Smooth muscle cell (in vitro differentiated cells): ENCODE results near the gene OSBPL2. TPM values are rescaled to one million over a fixed set of nuclear protein-coding genes. Genes with fewer than 3 reads are reported as not detected.

Source experiments
- DNase-seq: peaks from one replicate; lab custom pipeline; 2025; ENCODE audit not compliant: unreplicated experiment; lab: John Stamatoyannopoulos, UW
- H2AFZ ChIP-seq: fragments of 200-600 bp; sonication (generic); 2 replicates; pipeline ENCODE4 v1.6.0; 2016; ENCODE audit warnings: antibody characterized with exemption, low read depth, mild to moderate bottlenecking
- H3F3A ChIP-seq: fragments of 200-600 bp; sonication (generic); 2 replicates; pipeline ENCODE4 v1.6.0; 2017; ENCODE audit warnings: antibody characterized with exemption, low read depth
- H3K27ac ChIP-seq: fragments of 200-600 bp; sonication (generic); 2 replicates; pipeline ENCODE4 v1.5.1; 2016; ENCODE audit warnings: low read depth, mild to moderate bottlenecking
- H3K27me3 ChIP-seq: fragments of 200-600 bp; sonication (generic); 2 replicates; pipeline ENCODE4 v1.6.1; 2016; ENCODE audit warnings: low read depth, mild to moderate bottlenecking
- H3K36me3 ChIP-seq: fragments of 200-600 bp; sonication (generic); 2 replicates; pipeline ENCODE4 v1.5.1; 2016; ENCODE audit warnings: low read depth
- H3K4me1 ChIP-seq: fragments of 200-600 bp; sonication (generic); 2 replicates; pipeline ENCODE4 v1.5.1; 2016; ENCODE audit warnings: low read depth
- H3K4me2 ChIP-seq: fragments of 200-600 bp; sonication (generic); 2 replicates; pipeline ENCODE4 v1.6.0; 2016; ENCODE audit warnings: mild to moderate bottlenecking
- H3K4me3 ChIP-seq: fragments of 200-600 bp; sonication (generic); 2 replicates; pipeline ENCODE4 v1.5.1; 2016; ENCODE audit warnings: mild to moderate bottlenecking
- H3K79me2 ChIP-seq: fragments of 200-600 bp; sonication (generic); 2 replicates; pipeline ENCODE4 v1.6.0; 2016; ENCODE audit warnings: low read depth, mild to moderate bottlenecking
- H3K9ac ChIP-seq: fragments of 200-600 bp; sonication (generic); 2 replicates; pipeline ENCODE4 v1.6.0; 2016; ENCODE audit warnings: low read depth
- H3K9me3 ChIP-seq: fragments of 200-600 bp; sonication (generic); replicated peaks from 2 replicates; pipeline ENCODE4 v1.5.1; 2016; ENCODE audit warnings: low read depth
- H4K20me1 ChIP-seq: fragments of 200-600 bp; sonication (generic); 2 replicates; pipeline ENCODE4 v1.6.0; 2016; ENCODE audit warnings: low read depth
- WGBS: methylation state at CpG from one replicate; pipeline ENCODE4 v1.1.7; 2016; ENCODE audit warnings: low lambda C conversion rate; 5-methylcytosine and 5-hydroxymethylcytosine counted together
- microRNA-seq: library from miRNA; unstranded; fragments of <30 nt; microRNA quantifications from one replicate; pipeline ENCODE4, GENCODE V29; 2016; ENCODE audit warnings: borderline number of aligned reads
- polyA plus RNA-seq: library from polyadenylated mRNA; unstranded; fragments of >200 nt; fragmentation: Nextera tagmentation; extraction: Ambion mirVana; gene quantifications from 2 replicates; pipeline ENCODE4 v1.2.1, GENCODE V29; 2016
- total RNA-seq: library from RNA; depleted of rRNA; stranded (reverse); fragments of >200 nt; gene quantifications from 2 replicates; pipeline ENCODE4 v1.2.3, GENCODE V29; 2014
- TF ChIP-seq, protein P1 (sequence below): fragments of 200-600 bp; sonication (generic); IDR thresholded peaks from 2 replicates; pipeline ENCODE4 v1.5.1; 2017; ENCODE audit warnings: borderline replicate concordance, mild to moderate bottlenecking, antibody characterized with exemption; ENCODE audit not compliant: insufficient read depth, poor library complexity, severe bottlenecking

OSBPL2 gene
- total and polyA plus RNA-seq, 2 experiments from 2014 or later = 34.3 to 37.0 TPM

DNA sequence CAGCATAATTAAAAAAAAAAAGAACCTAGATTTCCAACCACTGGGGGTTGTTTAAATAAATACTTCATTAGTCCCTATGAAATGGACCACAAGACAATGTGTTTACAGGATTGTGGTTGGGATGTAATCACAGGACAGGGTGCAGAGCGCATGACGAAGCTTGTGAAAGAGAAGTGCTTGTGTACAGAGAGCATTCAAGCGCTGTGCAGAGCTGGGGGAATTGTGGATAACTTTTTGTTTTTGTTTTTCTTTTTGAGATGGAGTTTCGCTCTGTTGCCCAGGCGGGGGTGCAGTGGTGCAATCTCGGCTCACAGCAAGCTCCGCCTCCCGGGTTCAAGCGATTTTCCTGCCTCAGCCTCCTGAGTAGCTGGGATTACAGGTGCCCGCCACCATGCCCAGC, 106.5 kb downstream of the OSBPL2 start:
- Histone ChIP-seq H3K79me2 (no peaks in the 10 kb centered on the region), H4K20me1 (no peaks in the 10 kb centered on the region), H3F3A (no peaks in the 10 kb centered on the region), H3K4me1 (no peaks in the 10 kb centered on the region), H3K4me2 (no peak overlapping the region), H3K36me3 (no peaks in the 10 kb centered on the region), H2AFZ (no peak overlapping the region), H3K9me3 (no peaks in the 10 kb centered on the region), H3K9ac (no peak overlapping the region), H3K4me3 (no peak overlapping the region), H3K27ac (no peak overlapping the region), H3K27me3 (no peaks in the 10 kb centered on the region)
- WGBS = 91% methylated on average over 10 of the region's 10 CpGs
- TF ChIP-seq, protein P1, sequence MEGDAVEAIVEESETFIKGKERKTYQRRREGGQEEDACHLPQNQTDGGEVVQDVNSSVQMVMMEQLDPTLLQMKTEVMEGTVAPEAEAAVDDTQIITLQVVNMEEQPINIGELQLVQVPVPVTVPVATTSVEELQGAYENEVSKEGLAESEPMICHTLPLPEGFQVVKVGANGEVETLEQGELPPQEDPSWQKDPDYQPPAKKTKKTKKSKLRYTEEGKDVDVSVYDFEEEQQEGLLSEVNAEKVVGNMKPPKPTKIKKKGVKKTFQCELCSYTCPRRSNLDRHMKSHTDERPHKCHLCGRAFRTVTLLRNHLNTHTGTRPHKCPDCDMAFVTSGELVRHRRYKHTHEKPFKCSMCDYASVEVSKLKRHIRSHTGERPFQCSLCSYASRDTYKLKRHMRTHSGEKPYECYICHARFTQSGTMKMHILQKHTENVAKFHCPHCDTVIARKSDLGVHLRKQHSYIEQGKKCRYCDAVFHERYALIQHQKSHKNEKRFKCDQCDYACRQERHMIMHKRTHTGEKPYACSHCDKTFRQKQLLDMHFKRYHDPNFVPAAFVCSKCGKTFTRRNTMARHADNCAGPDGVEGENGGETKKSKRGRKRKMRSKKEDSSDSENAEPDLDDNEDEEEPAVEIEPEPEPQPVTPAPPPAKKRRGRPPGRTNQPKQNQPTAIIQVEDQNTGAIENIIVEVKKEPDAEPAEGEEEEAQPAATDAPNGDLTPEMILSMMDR = no peak
- no peak for DNase-seq

Small RNAs within 50 kb of the gene (microRNA-seq; reads per million reads assigned to microRNA genes)
- not detected for gene MIR4758

Other genes with a start within 250 kb of the OSBPL2 start
- gene TAF4, start 172.6 kb upstream of the OSBPL2 start, total RNA-seq = 7.4 and 8.5 TPM in 2 replicates
- 0.67 and 0.96 TPM in 2 replicates for gene TAF4, start 172.6 kb upstream of the OSBPL2 start, polyA plus RNA-seq
- gene LSM14B, start 116.0 kb upstream of the OSBPL2 start, total RNA-seq = 21.5 and 22.7 TPM in 2 replicates
- 4.9 and 5.6 TPM in 2 replicates for gene LSM14B, start 116.0 kb upstream of the OSBPL2 start, polyA plus RNA-seq
- gene PSMA7, start 95.1 kb upstream of the OSBPL2 start, total RNA-seq = 297 and 376 TPM in 2 replicates
- gene PSMA7, start 95.1 kb upstream of the OSBPL2 start, polyA plus RNA-seq = 461 and 473 TPM in 2 replicates
- 10.1 and 15.1 TPM in 2 replicates for gene SS18L1, start 94.8 kb upstream of the OSBPL2 start, total RNA-seq
- gene SS18L1, start 94.8 kb upstream of the OSBPL2 start, polyA plus RNA-seq = 1.1 and 2.3 TPM in 2 replicates
- 19.9 and 21.9 TPM in 2 replicates for gene MTG2, start 55.5 kb upstream of the OSBPL2 start, total RNA-seq
- 13.4 and 17.9 TPM in 2 replicates for gene MTG2, start 55.5 kb upstream of the OSBPL2 start, polyA plus RNA-seq
- not detected in 2 replicates for gene HRH3, start 18.2 kb upstream of the OSBPL2 start, total RNA-seq
- not detected in 2 replicates for gene HRH3, start 18.2 kb upstream of the OSBPL2 start, polyA plus RNA-seq
- 68.7 and 101 TPM in 2 replicates for gene ADRM1, start 64.5 kb downstream of the OSBPL2 start, total RNA-seq
- 121 and 126 TPM in 2 replicates for gene ADRM1, start 64.5 kb downstream of the OSBPL2 start, polyA plus RNA-seq
- 27.5 and 30.0 TPM in 2 replicates for gene LAMA5, start 128.8 kb downstream of the OSBPL2 start, total RNA-seq
- gene LAMA5, start 128.8 kb downstream of the OSBPL2 start, polyA plus RNA-seq = 27.6 and 132 TPM in 2 replicates
- gene RPS21, start 148.6 kb downstream of the OSBPL2 start, total RNA-seq = 2,536 and 4,082 TPM in 2 replicates
- 438 and 495 TPM in 2 replicates for gene RPS21, start 148.6 kb downstream of the OSBPL2 start, polyA plus RNA-seq
- 5.2 and 7.6 TPM in 2 replicates for gene CABLES2, start 168.8 kb downstream of the OSBPL2 start, total RNA-seq
- gene CABLES2, start 168.8 kb downstream of the OSBPL2 start, polyA plus RNA-seq = 7.4 and 13.7 TPM in 2 replicates
- 0.27 and 0.40 TPM in 2 replicates for gene RBBP8NL, start 189.0 kb downstream of the OSBPL2 start, total RNA-seq
- 4.4 TPM in 1 of 2 replicates, not detected in the other for gene RBBP8NL, start 189.0 kb downstream of the OSBPL2 start, polyA plus RNA-seq
- 1.6 and 1.9 TPM in 2 replicates for gene GATA5, start 237.5 kb downstream of the OSBPL2 start, total RNA-seq
- gene GATA5, start 237.5 kb downstream of the OSBPL2 start, polyA plus RNA-seq = 9.2 and 9.4 TPM in 2 replicates